H54 (cell line): ENCODE results near the gene DRD3.

Experiments used
- DNase-seq: peaks from one replicate; pipeline ENCODE4 v3.0.0; 2011; ENCODE audit warnings: low spot score, mixed read lengths; ENCODE audit not compliant: insufficient read length
- FAIRE-seq: peaks from 3 replicates; lab custom pipeline; 2011; peaks lifted over from hg19 to GRCh38; lab: Jason Lieb, UNC
- POLR2A ChIP-seq: IDR thresholded peaks from 2 replicates; pipeline ENCODE4 v1.6.1; 2011; ENCODE audit warnings: low read depth, mild to moderate bottlenecking, low read length

Gene DRD3

GRCh38 chr3:114122027-114122709 is 56.7 kb downstream of the DRD3 start:
- peak; percentile 89 for FAIRE-seq
- TF ChIP-seq POLR2A: no peak
- DNase-seq: peak; percentile 31

- DNase-seq: no peak
- no peak for TF ChIP-seq POLR2A
- no peak for FAIRE-seq
Measured at GRCh38 chr3:114120211-114120610, 58.6 kb downstream of the DRD3 start.

- no peak for DNase-seq
- no peak for FAIRE-seq
- no peak for TF ChIP-seq POLR2A
Measured at GRCh38 chr3:114119776-114120175, 59.1 kb downstream of the DRD3 start.

- DNase-seq (no peak), FAIRE-seq (no peak)
- no peak for TF ChIP-seq POLR2A
Measured at GRCh38 chr3:114115143-114115542, 63.7 kb downstream of the DRD3 start.

- TF ChIP-seq POLR2A: no peak
- no peak for FAIRE-seq
- no peak for DNase-seq
Measured at GRCh38 chr3:114114719-114115118, 64.1 kb downstream of the DRD3 start.

- no peak for FAIRE-seq
- DNase-seq: no peak
- TF ChIP-seq POLR2A: no peak
Measured at GRCh38 chr3:114112696-114113095, 66.2 kb downstream of the DRD3 start.

GRCh38 chr3:114111060-114111770 is 67.6 kb downstream of the DRD3 start:
- no peak for FAIRE-seq
- DNase-seq: no peak
- no peak for TF ChIP-seq POLR2A

GRCh38 chr3:114110439-114110838 is 68.4 kb downstream of the DRD3 start:
- no peak for FAIRE-seq
- no peak for TF ChIP-seq POLR2A
- DNase-seq: no peak

- DNase-seq (no peak), FAIRE-seq (no peak)
- TF ChIP-seq POLR2A: no peak
Measured at GRCh38 chr3:114108137-114108536, 70.7 kb downstream of the DRD3 start.

GRCh38 chr3:114104414-114104813 is 74.4 kb downstream of the DRD3 start:
- DNase-seq (no peak), FAIRE-seq (no peak)
- TF ChIP-seq POLR2A: no peak

- FAIRE-seq (no peak), DNase-seq (no peak)
- no peak for TF ChIP-seq POLR2A
Measured at GRCh38 chr3:114103858-114104257, 75.0 kb downstream of the DRD3 start.

GRCh38 chr3:114103181-114103580 is 75.7 kb downstream of the DRD3 start:
- TF ChIP-seq POLR2A: no peak
- FAIRE-seq: no peak
- no peak for DNase-seq

GRCh38 chr3:114101101-114101500 is 77.8 kb downstream of the DRD3 start:
- no peak for FAIRE-seq

GRCh38 chr3:114095796-114096195 is 83.1 kb downstream of the DRD3 start:
- DNase-seq: no peak
- no peak for FAIRE-seq
- no peak for TF ChIP-seq POLR2A

More at GRCh38 chr3:114101101-114101500, 77.8 kb downstream of the DRD3 start:
- no peak for DNase-seq
- no peak for TF ChIP-seq POLR2A

GRCh38 chr3:114093596-114093995 is 85.3 kb downstream of the DRD3 start:
- DNase-seq (peak; percentile 63), FAIRE-seq (peak; percentile 97)
- no peak for TF ChIP-seq POLR2A
